HG03378 (cell line): Measurements from ENCODE around the gene RCSD1.

ENCODE experiments used
- ATAC-seq: cut with Tn5 transposase; IDR thresholded peaks from one replicate; pipeline ENCODE4 v1.9.1; 2021; ENCODE audit warnings: mild to moderate bottlenecking, moderate library complexity; ENCODE audit not compliant: unreplicated experiment

Gene RCSD1

GRCh38 chr1:167640051-167640450 lies 10.0 kb downstream of the RCSD1 start:
- no peak for ATAC-seq

GRCh38 chr1:167641786-167642500 lies 11.9 kb downstream of the RCSD1 start:
- ATAC-seq: no peak

- no peak for ATAC-seq
Measured at GRCh38 chr1:167642501-167642826, 12.4 kb downstream of the RCSD1 start.

- no peak for ATAC-seq
Measured at GRCh38 chr1:167643441-167643840, 13.4 kb downstream of the RCSD1 start.

GRCh38 chr1:167644551-167644950 lies 14.5 kb downstream of the RCSD1 start:
- no peak for ATAC-seq

GRCh38 chr1:167645140-167645541 lies 15.1 kb downstream of the RCSD1 start:
- ATAC-seq: no peak

GRCh38 chr1:167645625-167646414 lies 15.8 kb downstream of the RCSD1 start:
- no peak for ATAC-seq

GRCh38 chr1:167648252-167648849 lies 18.3 kb downstream of the RCSD1 start:
- no peak for ATAC-seq

- no peak for ATAC-seq
Measured at GRCh38 chr1:167648978-167649744, 19.1 kb downstream of the RCSD1 start.

GRCh38 chr1:167650269-167651160 lies 20.5 kb downstream of the RCSD1 start:
- no peak for ATAC-seq

GRCh38 chr1:167651161-167651693 lies 21.2 kb downstream of the RCSD1 start:
- peak; percentile 50 for ATAC-seq

- ATAC-seq: no peak
Measured at GRCh38 chr1:167654975-167655575, 25.0 kb downstream of the RCSD1 start.

- ATAC-seq: no peak
Measured at GRCh38 chr1:167656657-167657056, 26.6 kb downstream of the RCSD1 start.

GRCh38 chr1:167658574-167659328 lies 28.7 kb downstream of the RCSD1 start:
- ATAC-seq: no peak

- no peak for ATAC-seq
Measured at GRCh38 chr1:167659450-167659849, 29.4 kb downstream of the RCSD1 start.

GRCh38 chr1:167659881-167660280 lies 29.8 kb downstream of the RCSD1 start:
- ATAC-seq: no peak

- ATAC-seq: no peak
Measured at GRCh38 chr1:167661527-167662426, 31.7 kb downstream of the RCSD1 start.
